GM21390 (cell line): ENCODE measurements around the gene ARHGEF1.
"Not testable (repeated sequence)": the region's sequence is repeated elsewhere in the genome, so short reads cannot be mapped to it uniquely, and the experiment has no call there.

ENCODE experiments used
- ATAC-seq: cut with Tn5 transposase; IDR thresholded peaks from one replicate; pipeline ENCODE4 v1.9.1; 2021; ENCODE audit not compliant: unreplicated experiment

Gene ARHGEF1

GRCh38 chr19:41904118-41904870 lies 21.3 kb downstream of the ARHGEF1 start:
- no peak for ATAC-seq

- no peak for ATAC-seq
These were observed 22.5 kb downstream of the ARHGEF1 start for GRCh38 chr19:41905273-41906002.

GRCh38 chr19:41906271-41906670 lies 23.3 kb downstream of the ARHGEF1 start:
- ATAC-seq: no peak

GRCh38 chr19:41906916-41907680 lies 24.1 kb downstream of the ARHGEF1 start:
- no peak for ATAC-seq

- ATAC-seq: no peak
These were observed 25.1 kb downstream of the ARHGEF1 start for GRCh38 chr19:41907994-41908615.

GRCh38 chr19:41908724-41909464 lies 25.9 kb downstream of the ARHGEF1 start:
- ATAC-seq: no peak

GRCh38 chr19:41909706-41910105 lies 26.7 kb downstream of the ARHGEF1 start:
- ATAC-seq: no peak

- ATAC-seq: no peak
These were observed 27.4 kb downstream of the ARHGEF1 start for GRCh38 chr19:41910240-41910991.

GRCh38 chr19:41910992-41911888 lies 28.3 kb downstream of the ARHGEF1 start:
- no peak for ATAC-seq

- no peak for ATAC-seq
These were observed 29.1 kb downstream of the ARHGEF1 start for GRCh38 chr19:41911889-41912731.

GRCh38 chr19:41912899-41913537 lies 30.0 kb downstream of the ARHGEF1 start:
- ATAC-seq: no peak

- ATAC-seq: no peak
These were observed 30.8 kb downstream of the ARHGEF1 start for GRCh38 chr19:41913538-41914423.

- not testable (repeated sequence) for ATAC-seq
These were observed 31.4 kb downstream of the ARHGEF1 start for GRCh38 chr19:41914424-41914834.

- ATAC-seq: no peak
These were observed 32.2 kb downstream of the ARHGEF1 start for GRCh38 chr19:41915021-41915775.

GRCh38 chr19:41915776-41916414 lies 32.9 kb downstream of the ARHGEF1 start:
- ATAC-seq: no peak
